SJCRH30 (cell line): ENCODE measurements around the gene UROC1. TPM values are rescaled to one million over a fixed set of nuclear protein-coding genes. Genes with fewer than 3 reads are reported as not detected.
A peak's percentile ranks its signal among the peaks of the same experiment; 100 is the strongest.

Source experiments
- DNase-seq, 2 experiments: peaks; one replicate each; pipeline ENCODE4 v3.0.0-alpha.2; 2015 to 2020
- H3K27ac ChIP-seq: fragments of 250-450 bp; sonication (Bioruptor Pico); 2 replicates; pipeline ENCODE4 v1.5.1; 2020; ENCODE audit warnings: mild to moderate bottlenecking, moderate library complexity
- H3K27me3 ChIP-seq: fragments of 250-450 bp; sonication (Bioruptor Pico); 2 replicates; pipeline ENCODE4 v1.5.1; 2020; ENCODE audit warnings: mild to moderate bottlenecking, moderate library complexity
- H3K36me3 ChIP-seq: fragments of 250-450 bp; sonication (Bioruptor Pico); 2 replicates; pipeline ENCODE4 v1.5.1; 2020; ENCODE audit warnings: mild to moderate bottlenecking, moderate library complexity
- H3K4me1 ChIP-seq: fragments of 250-450 bp; sonication (Bioruptor Pico); 2 replicates; pipeline ENCODE4 v1.5.1; 2020; ENCODE audit warnings: mild to moderate bottlenecking, moderate library complexity
- H3K4me3 ChIP-seq: fragments of 250-450 bp; sonication (Bioruptor Pico); 2 replicates; pipeline ENCODE4 v1.5.1; 2020; ENCODE audit warnings: mild to moderate bottlenecking, moderate library complexity
- H3K9me3 ChIP-seq: fragments of 250-450 bp; sonication (Bioruptor Pico); replicated peaks from 2 replicates; pipeline ENCODE4 v1.5.1; 2020; ENCODE audit warnings: mild to moderate bottlenecking, moderate library complexity
- total RNA-seq: library from RNA; depleted of rRNA; stranded (reverse); fragments of >200 nt; shearing (Covaris generic); gene quantifications from 2 replicates; pipeline ENCODE4 v1.2.3, GENCODE V29; 2014

UROC1 gene
- total RNA-seq, 1 experiment from 2014 or later: not detected

DNA sequence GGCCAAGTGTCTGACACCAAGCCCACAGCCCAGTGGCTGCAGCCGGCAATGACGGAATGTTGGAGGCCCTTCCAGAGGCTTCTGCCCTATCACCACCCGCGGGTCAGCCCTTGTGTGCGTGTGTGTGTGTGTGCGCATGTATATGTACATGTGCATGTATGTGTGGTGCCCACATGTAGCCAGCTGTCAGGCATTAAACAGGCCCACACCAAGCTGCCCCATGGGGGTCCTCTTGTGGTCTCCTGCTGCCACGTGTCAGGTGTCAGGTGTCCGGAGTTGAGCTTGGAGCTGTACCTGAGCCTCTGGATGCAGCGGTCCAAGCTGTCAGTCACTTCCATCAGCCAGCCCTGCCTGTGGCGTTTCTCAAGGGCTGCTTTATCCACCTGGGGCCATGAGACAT, 13.9 kb downstream of the UROC1 start:
- no peak overlapping the region for H3K27ac ChIP-seq
- H3K36me3 ChIP-seq: no peaks in the 10 kb centered on the region
- DNase-seq: no peak
- no peaks in the 10 kb centered on the region for H3K27me3 ChIP-seq
- H3K9me3 ChIP-seq: peaks cover 7% of the 10 kb centered on the region; the same call in 1 of the 2 replicates
- H3K4me1 ChIP-seq: peaks cover 3% of the 10 kb centered on the region; the same call in 1 of the 2 replicates
- H3K4me3 ChIP-seq: no peak overlapping the region

DNA sequence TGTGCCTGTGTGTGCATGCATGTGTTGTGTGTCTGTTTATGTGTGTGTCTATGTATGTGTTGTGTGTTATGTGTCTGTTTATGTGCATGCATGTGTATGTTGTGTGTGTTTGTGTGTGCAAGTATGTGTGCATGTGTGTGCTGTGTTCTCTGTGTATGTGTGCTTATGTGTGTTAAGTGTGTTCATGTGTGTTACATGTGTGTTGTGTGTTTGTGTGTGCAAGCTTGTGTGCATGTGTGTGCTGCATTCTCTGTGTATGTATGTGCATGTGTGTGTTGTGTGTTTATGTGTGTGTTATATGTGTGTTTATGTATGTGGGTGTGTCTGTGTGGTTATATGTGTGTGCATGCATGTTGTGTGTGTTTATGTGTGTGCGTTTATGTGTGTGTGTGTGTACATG, 14.9 kb downstream of the UROC1 start:
- H3K9me3 ChIP-seq: peaks cover 7% of the 10 kb centered on the region; the same call in 1 of the 2 replicates
- H3K4me3 ChIP-seq: no peak overlapping the region
- H3K27me3 ChIP-seq: no peaks in the 10 kb centered on the region
- no peak for DNase-seq
- no peaks in the 10 kb centered on the region for H3K36me3 ChIP-seq
- no peak overlapping the region for H3K27ac ChIP-seq
- H3K4me1 ChIP-seq: no peaks in the 10 kb centered on the region; the same call in 1 of the 2 replicates

DNA sequence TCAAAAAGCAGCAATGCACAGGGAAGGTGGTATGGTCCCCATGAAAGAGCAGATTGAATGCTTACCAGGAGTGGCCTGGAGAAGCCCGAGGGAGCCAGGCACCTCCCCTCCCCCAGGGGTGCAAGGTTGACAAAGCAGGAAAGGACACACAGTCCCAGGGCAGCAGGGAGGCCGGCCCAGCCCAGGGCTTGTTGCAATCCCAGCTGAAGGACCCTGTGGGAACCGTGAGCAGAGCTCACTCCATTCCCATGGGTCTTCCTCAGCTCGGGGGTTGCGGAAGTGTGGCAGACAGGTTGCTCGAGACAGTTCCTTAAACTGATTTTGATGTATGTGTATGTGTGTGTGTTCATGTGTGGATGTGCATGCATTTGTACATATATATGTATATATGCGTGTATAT, 15.8 kb downstream of the UROC1 start:
- H3K9me3 ChIP-seq: peaks cover 7% of the 10 kb centered on the region; the same call in 1 of the 2 replicates

DNA sequence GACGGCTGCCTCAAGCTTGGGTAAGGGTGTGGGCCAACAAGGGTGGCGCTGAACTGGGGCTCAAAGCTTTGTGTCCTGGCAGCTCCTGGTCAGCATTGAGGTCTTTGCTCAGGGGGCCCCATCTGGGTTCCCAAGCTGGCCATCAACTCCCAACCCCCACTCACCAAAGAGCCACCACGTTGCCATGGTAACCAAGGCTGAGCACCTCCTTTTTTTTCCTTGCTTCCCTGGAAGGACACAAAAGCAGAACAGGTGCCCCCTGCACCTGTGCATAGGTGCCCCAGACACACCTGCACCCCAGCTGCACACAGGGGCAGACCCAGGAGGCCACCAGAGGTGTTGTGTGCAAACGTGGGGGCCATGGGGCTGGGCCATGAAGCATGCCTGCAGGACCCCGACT, 16.5 kb downstream of the UROC1 start:
- Histone ChIP-seq H3K9me3 (peaks cover 7% of the 10 kb centered on the region; the same call in 1 of the 2 replicates), H3K4me3 (no peak overlapping the region), H3K27ac (no peak overlapping the region), H3K27me3 (no peaks in the 10 kb centered on the region), H3K4me1 (no peaks in the 10 kb centered on the region; the same call in 1 of the 2 replicates), H3K36me3 (no peaks in the 10 kb centered on the region)
- no peak for DNase-seq

More for the DNA sequence above, 15.8 kb downstream of the UROC1 start:
- H3K4me1 ChIP-seq: no peaks in the 10 kb centered on the region; the same call in 1 of the 2 replicates
- no peak for DNase-seq
- no peak overlapping the region for H3K4me3 ChIP-seq
- H3K36me3 ChIP-seq: no peaks in the 10 kb centered on the region
- no peaks in the 10 kb centered on the region for H3K27me3 ChIP-seq
- H3K27ac ChIP-seq: no peak overlapping the region

DNA sequence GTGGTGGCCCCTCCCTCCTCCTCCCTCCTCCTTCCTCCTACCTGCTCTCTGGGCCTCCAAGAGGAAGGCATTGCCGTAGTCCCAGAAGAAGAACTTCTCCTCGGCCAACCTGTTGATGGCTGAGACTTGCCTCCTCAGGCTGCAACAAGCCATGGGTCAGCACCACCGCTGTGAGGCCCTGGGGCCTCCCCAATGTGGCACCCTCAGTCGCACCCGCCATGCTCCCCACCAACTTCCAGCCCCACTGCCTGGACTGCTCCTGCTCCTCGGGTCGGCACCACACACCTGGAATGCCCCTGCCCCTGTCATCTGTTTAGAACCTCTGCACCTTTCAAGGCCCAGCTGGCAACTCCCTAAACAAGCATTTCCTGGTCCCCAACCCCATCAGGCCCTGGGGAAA, 17.6 kb downstream of the UROC1 start:
- DNase-seq: no peak
- H3K4me3 ChIP-seq: no peak overlapping the region

DNA sequence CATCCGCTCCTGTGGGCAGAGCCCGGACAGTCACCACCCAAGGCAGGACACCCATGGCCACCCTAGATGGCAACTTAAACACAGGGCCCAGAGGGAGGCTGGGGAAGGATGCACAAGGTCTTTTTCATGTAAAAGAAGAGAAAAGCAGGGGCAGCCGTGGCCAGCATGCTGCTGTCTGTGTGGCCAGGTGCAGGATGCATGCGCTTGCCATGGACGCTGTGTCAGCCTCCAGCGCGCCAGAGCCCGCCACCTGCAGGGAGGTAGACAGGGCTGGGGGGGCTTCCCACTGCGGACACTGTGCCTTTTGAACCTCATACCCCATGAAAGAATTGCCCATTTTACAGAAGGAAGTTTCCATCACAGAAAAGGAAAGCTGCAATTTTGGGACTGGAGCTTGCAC, 18.2 kb downstream of the UROC1 start:
- Histone ChIP-seq H3K27ac (no peak overlapping the region), H3K27me3 (no peaks in the 10 kb centered on the region; the same call in 1 of the 2 replicates), H3K36me3 (no peaks in the 10 kb centered on the region), H3K4me3 (no peak overlapping the region), H3K9me3 (peaks cover 7% of the 10 kb centered on the region; the same call in 1 of the 2 replicates), H3K4me1 (no peaks in the 10 kb centered on the region; the same call in 1 of the 2 replicates)
- DNase-seq: no peak

More for the DNA sequence above, 17.6 kb downstream of the UROC1 start:
- H3K27ac ChIP-seq: no peak overlapping the region
- no peaks in the 10 kb centered on the region for H3K36me3 ChIP-seq
- no peaks in the 10 kb centered on the region; the same call in 1 of the 2 replicates for H3K4me1 ChIP-seq
- H3K27me3 ChIP-seq: no peaks in the 10 kb centered on the region; the same call in 1 of the 2 replicates
- H3K9me3 ChIP-seq: peaks cover 7% of the 10 kb centered on the region; the same call in 1 of the 2 replicates

DNA sequence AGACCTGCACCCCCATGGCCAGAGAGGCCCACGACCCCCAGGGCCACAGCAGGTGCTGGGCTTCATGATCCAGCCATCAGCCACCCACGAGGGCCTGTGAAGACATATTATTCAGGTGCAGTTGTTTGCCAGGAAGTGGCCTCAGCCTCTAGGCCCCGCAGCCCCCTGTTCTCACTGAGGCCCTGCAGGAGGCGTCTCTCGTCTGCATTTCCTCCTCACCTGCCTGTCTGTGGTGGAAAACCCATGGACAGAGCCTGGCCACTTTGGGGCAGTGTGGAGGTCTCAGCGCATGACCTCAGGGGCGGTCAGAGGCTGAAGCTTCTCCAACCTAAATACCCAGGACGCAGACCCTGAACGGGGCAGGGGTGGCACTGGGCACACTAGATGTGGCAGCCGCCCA, 18.6 kb downstream of the UROC1 start:
- Histone ChIP-seq H3K4me1 (no peaks in the 10 kb centered on the region; the same call in 1 of the 2 replicates), H3K27ac (no peak overlapping the region), H3K9me3 (peaks cover 7% of the 10 kb centered on the region; the same call in 1 of the 2 replicates), H3K27me3 (no peaks in the 10 kb centered on the region; the same call in 1 of the 2 replicates), H3K36me3 (no peaks in the 10 kb centered on the region), H3K4me3 (no peak overlapping the region)
- DNase-seq: no peak

DNA sequence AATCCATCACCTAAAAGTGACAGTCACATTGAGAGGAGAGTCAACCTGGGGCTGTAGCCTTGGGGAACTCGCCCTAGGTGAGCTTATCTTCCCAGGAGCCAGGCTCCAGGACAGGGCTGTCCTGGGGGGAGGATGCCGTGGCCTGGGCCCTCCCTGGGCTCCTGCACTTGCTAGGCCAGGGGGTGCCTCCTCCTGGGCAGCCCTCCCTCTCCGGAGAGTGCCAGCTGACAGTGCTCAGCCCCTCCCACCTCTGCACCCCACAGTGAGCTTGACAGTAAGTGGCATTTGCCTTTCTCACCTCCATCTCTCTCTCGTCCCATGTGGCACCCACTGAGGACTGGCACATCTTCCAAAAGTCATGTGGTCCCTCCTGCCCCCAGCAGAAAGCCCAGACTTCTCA, 19.1 kb downstream of the UROC1 start:
- peaks cover 7% of the 10 kb centered on the region; the same call in 1 of the 2 replicates for H3K9me3 ChIP-seq
- DNase-seq: no peak
- no peak overlapping the region for H3K4me3 ChIP-seq
- peaks cover 2% of the 10 kb centered on the region; the same call in 1 of the 2 replicates for H3K27me3 ChIP-seq
- no peak overlapping the region for H3K27ac ChIP-seq
- no peaks in the 10 kb centered on the region for H3K36me3 ChIP-seq
- H3K4me1 ChIP-seq: peaks cover 3% of the 10 kb centered on the region

DNA sequence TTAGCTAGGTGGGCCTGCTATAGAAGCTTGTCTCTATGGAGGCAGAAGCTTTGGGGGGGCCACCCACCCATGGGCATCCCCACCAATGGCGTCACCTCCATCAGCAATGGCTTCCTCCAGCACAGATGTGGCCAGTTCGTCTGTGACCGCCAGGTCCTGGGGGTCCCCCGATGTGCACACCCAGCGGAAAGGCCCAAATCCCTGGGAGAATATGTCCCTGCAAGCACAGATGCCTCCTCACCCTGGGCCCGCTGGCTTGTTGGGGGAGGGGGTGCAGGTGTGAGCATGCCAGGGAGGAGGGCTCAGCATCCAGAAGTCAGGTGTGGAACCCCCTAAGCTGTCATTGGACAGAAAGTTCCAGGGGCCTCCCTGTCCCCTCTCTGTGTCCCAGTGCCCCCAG, 19.6 kb downstream of the UROC1 start:
- Histone ChIP-seq H3K27ac (no peak overlapping the region), H3K9me3 (peaks cover 7% of the 10 kb centered on the region; the same call in 1 of the 2 replicates), H3K27me3 (peaks cover 7% of the 10 kb centered on the region; the same call in 1 of the 2 replicates), H3K4me1 (peaks cover 5% of the 10 kb centered on the region), H3K4me3 (no peak overlapping the region), H3K36me3 (no peaks in the 10 kb centered on the region)
- DNase-seq: no peak

DNA sequence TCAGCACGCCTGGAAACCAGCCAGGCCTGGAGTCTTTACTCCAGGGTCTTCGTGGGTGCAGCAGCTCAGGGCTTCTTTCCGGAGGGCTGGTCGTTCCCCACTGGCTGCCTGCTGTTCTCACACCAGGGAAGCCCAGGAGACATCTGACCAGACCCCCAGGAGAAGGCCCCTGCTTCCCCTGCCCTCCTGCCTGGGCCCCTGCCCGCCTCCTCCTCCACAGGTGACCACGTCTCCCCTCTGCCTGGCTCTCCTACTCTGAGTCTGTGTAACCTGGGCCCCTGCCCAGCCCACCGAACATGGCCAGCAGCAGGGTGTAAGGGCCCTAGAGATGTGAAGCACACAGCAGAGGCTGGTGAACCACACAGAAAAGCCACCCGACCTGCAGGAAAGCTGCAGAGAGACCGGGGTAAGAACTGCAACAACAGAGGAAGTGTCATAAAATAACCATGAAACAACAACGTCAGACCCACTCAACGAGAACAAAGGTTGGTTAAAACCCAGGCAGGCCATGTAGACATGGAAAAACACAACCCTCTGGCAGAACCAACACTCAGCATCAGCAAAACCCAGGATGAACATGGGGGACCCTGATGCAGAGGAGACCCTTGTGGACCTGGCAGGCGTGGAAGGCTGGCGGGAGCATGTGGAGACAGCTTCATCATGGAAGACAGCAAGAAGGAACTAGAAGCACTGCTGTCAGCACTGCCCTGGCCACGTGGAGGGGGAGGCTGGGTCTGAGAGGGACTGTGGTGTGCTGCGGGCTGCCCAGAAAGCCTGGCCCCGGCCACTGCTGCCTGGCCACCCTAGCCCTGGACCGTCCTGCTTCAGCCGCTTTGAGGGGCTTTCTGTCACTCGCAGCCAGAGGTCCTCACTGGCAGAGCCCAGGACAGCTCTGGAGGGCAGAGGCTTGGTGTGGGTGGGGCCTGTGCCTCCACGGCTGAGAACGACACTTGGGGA, 20.4 kb downstream of the UROC1 start:
- no peak overlapping the region for H3K27ac ChIP-seq
- H3K27me3 ChIP-seq: peaks cover 7% of the 10 kb centered on the region; the same call in 1 of the 2 replicates
- H3K9me3 ChIP-seq: no peaks in the 10 kb centered on the region; the same call in 1 of the 2 replicates
- peaks cover 5% of the 10 kb centered on the region for H3K4me1 ChIP-seq
- no peaks in the 10 kb centered on the region for H3K36me3 ChIP-seq
- DNase-seq: no peak
- no peak overlapping the region for H3K4me3 ChIP-seq

DNA sequence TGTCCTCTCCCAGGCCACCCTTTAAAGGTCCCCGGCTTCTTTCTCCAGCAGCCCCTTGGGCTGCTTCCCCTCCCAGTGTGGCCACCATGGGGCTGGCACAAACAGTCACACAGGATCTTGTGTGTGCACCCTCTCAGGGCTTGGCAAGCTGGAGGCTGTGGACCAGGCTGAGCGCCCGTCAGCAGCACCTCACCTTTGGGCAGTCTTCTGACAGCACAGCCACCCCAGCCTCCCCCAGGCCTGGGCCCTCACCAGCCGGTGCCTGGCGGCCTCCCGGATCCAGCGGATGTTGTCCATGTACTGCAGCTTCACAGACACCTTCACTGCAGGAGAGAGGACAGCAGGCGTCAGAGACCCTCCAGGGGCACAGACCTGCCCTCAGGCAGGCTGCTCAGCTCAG, 21.8 kb downstream of the UROC1 start:
- DNase-seq: no peak
- H3K27ac ChIP-seq: no peak overlapping the region

DNA sequence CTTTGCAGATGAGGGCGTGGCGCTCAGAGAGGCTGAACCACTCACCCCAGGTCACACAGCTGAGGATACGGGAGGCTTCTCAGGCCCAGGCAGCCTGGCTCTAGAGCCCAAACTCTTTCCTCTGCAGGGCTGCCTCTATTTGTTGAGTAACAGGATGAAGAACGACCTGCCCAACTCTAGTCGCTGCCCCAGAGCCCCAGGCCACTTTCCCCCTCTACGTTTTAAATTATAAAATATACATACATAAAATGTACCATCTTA, 22.7 kb downstream of the UROC1 start:
- Histone ChIP-seq H3K4me1 (peaks cover 5% of the 10 kb centered on the region; the same call in 1 of the 2 replicates), H3K36me3 (no peaks in the 10 kb centered on the region), H3K27ac (no peak overlapping the region), H3K27me3 (peaks cover 10% of the 10 kb centered on the region; the same call in 1 of the 2 replicates), H3K9me3 (no peaks in the 10 kb centered on the region), H3K4me3 (no peak overlapping the region)
- DNase-seq: no peak

More for the DNA sequence above, 21.8 kb downstream of the UROC1 start:
- peaks cover 5% of the 10 kb centered on the region; the same call in 1 of the 2 replicates for H3K4me1 ChIP-seq
- no peaks in the 10 kb centered on the region for H3K9me3 ChIP-seq
- H3K36me3 ChIP-seq: no peaks in the 10 kb centered on the region
- H3K4me3 ChIP-seq: no peak overlapping the region
- H3K27me3 ChIP-seq: peaks cover 7% of the 10 kb centered on the region; the same call in 1 of the 2 replicates

DNA sequence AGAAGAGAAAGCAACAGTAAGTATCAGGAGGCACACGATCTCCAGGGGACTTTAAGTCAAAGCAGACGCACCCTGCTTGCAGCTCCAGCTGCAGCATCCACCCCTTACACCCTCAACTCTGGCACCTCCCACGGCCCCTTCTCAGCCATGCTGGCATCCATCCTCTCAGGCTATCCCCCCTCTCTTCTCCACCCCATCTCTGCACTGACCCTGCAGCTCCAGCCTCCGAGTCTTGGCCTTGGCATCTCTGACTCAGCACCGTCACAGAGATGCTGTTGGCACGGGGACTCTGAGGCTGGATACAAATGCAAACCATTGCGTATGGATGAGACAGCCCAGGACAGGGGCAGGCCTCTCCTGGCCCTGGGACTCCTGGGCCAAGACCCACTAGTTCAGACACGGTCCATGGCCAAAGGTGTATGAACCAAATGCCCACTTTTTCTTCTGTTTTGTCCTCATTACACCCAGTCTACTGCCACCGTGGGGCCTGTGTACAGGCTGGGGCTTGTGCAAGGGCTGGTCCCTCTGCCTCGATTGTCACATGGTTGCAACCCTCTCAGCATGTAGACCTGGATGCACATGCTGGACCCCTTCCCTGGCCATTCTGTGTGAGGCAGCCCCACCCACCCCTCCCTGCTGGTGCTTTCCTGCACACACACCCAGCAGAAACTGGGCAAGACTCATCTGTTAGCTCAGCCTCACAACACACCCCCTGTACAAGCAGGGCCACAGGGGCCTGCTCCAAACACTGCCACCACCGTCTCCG, 23.2 kb downstream of the UROC1 start:
- no peak for DNase-seq
- Histone ChIP-seq H3K27ac (no peak overlapping the region), H3K4me1 (peaks cover 5% of the 10 kb centered on the region; the same call in 1 of the 2 replicates)

DNA sequence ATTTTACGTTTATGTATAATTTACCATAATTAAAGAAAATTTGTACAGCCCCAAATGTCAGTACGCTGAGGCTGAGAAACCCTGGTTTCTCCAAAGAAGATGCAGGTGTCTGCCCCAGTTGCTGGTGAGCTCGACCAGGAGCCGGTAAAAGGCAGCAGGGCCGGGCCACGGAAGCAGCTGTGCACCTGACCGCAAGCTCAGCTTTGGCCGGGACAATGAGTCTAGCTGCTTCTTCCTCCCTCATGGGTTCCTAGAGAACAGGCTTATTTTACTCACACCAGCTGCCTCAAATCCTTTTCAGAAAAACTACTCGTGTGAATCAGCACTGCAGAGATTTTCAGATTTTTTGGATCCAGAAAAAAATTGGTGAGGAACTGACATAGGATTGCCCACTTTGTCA, 23.8 kb downstream of the UROC1 start:
- Histone ChIP-seq H3K9me3 (no peaks in the 10 kb centered on the region), H3K4me1 (peaks cover 5% of the 10 kb centered on the region; the same call in 1 of the 2 replicates), H3K4me3 (no peak overlapping the region), H3K36me3 (no peaks in the 10 kb centered on the region), H3K27ac (no peak overlapping the region), H3K27me3 (peaks cover 10% of the 10 kb centered on the region; the same call in 1 of the 2 replicates)
- DNase-seq: peak; percentile 49 to 61

More for the DNA sequence above, 23.2 kb downstream of the UROC1 start:
- no peaks in the 10 kb centered on the region for H3K36me3 ChIP-seq
- H3K9me3 ChIP-seq: no peaks in the 10 kb centered on the region
- peaks cover 10% of the 10 kb centered on the region; the same call in 1 of the 2 replicates for H3K27me3 ChIP-seq
- no peak overlapping the region for H3K4me3 ChIP-seq
